ENCODE results near the gene GCLC.
A peak's percentile ranks its signal among the peaks of the same experiment; 100 is the strongest.

GCLC gene

DNA sequence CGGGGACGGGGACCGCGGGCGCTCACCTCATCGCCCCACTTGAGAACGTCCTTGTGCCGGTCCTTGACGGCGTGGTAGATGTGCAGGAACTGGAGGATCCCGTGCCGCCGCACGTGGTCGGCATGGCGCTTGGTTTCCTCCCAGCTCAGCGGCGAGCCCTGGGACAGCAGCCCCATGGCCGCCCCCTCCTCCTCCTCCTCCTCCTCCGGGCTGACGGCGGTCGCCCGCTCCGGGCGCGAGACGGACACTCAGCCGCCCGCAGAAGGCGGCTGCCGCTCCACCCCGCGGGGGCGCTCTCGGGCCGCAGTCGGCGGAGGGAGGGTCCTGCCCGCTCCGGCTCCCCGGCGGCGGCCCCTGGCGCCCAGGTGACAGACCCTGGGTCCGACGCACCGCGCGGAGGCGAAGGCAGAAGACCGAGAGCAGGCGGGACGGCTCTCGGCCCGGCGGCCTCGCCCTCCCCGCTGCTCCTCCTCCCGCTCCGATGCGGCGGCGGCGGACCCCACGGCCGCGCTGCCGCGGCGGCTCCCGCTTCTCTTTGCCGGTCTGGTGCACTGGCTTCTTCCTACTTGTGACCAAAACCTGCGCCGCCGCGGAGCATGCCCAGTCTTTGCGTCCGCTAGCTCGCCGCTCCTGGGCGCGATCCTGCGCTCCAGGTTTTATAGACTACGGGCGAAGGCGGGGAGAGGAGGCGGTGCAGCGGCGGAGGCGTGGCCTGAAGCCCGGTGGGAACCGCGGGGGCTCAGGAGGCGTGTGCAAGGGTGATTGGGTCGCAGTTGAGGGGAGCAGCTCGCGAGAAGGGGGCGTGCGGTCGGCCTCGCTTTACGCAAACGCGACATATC, at the start of gene GCLC:
Gene GCLC (minus strand): TSS at position 632 of the 839 bp plus-strand sequence. CDS start 456 bp downstream, at position 176.
- ChIA-PET POLR2A (interaction anchor here (0.6 to 1.5 kb wide), 8 partner anchors 10 to 184 kb away, joined by 3 to 5 read pairs (median 3); no protein-coding TSS in a partner anchor), CTCF (interaction anchor here (0.6 to 1.3 kb wide), 4 partner anchors 47 to 373 kb away, joined by 3 to 4 read pairs (median 3); no protein-coding TSS in a partner anchor)
- DNase-seq (ENCODE audit: extremely low spot score), result peak; percentile 87
- no peak for TF ChIP-seq NFRKB (IDR thresholded peaks at IDR 0.05)
- no peak for TF ChIP-seq HDGF (IDR thresholded peaks at IDR 0.05; ENCODE audit: borderline replicate concordance)
- no peak for TF ChIP-seq ZNF384 (IDR thresholded peaks at IDR 0.05)
- TF ChIP-seq TARDBP (IDR thresholded peaks at IDR 0.05), result 0 out of 2 replicates have a peak, but pooled peaks have one; percentile 15
- TF ChIP-seq L3MBTL2 (conservative IDR thresholded peaks at IDR 0.05), result peak; percentile 67
- peak; percentile 61; the same call in 1 of the 2 replicates for TF ChIP-seq CTBP1 (IDR thresholded peaks at IDR 0.05; ENCODE audit: borderline replicate concordance)
- TF ChIP-seq SP1 (IDR thresholded peaks at IDR 0.05), result peak; percentile 45
- TF ChIP-seq FOXM1 (IDR thresholded peaks at IDR 0.05; ENCODE audit: borderline replicate concordance), result peak; percentile 87

DNA sequence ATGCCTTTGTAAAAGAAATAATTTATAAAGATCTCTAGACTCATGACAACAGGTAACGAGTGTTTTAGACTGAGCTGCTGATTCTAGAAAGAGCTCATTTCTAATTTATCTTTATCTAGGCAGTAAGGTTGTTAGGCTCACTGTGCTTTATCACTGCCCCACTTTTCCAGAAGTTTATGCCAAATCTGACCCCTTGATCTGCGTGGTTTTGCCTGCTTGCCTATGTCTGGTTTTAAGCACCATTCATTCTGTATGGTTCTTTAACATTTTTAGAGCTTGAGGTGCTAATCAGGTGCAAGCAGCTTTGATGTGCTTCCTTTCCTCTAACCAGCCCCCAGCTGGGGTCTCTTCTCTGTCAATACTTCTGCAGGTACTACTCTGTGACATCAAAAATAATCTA, 49.7 kb upstream of the GCLC start:
- TF ChIP-seq SP1 (IDR thresholded peaks at IDR 0.05), result no peak
- no peak for TF ChIP-seq FOXK2 (IDR thresholded peaks at IDR 0.05)
- TF ChIP-seq SUZ12 (IDR thresholded peaks at IDR 0.05), result no peak
- no peak for TF ChIP-seq LEF1 (IDR thresholded peaks at IDR 0.05; ENCODE audit: borderline replicate concordance)
- no peak for TF ChIP-seq ELF4 (IDR thresholded peaks at IDR 0.05)
- no peak for TF ChIP-seq FOXM1 (IDR thresholded peaks at IDR 0.05; ENCODE audit: borderline replicate concordance)
- TF ChIP-seq ARNT (IDR thresholded peaks at IDR 0.05), result no peak
- no peak for TF ChIP-seq FOXA1 (IDR thresholded peaks at IDR 0.05)
- TF ChIP-seq BHLHE40 (IDR thresholded peaks at IDR 0.05; ENCODE audit: borderline replicate concordance), result no peak
- TF ChIP-seq, protein P1, sequence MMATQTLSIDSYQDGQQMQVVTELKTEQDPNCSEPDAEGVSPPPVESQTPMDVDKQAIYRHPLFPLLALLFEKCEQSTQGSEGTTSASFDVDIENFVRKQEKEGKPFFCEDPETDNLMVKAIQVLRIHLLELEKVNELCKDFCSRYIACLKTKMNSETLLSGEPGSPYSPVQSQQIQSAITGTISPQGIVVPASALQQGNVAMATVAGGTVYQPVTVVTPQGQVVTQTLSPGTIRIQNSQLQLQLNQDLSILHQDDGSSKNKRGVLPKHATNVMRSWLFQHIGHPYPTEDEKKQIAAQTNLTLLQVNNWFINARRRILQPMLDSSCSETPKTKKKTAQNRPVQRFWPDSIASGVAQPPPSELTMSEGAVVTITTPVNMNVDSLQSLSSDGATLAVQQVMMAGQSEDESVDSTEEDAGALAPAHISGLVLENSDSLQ (IDR thresholded peaks at IDR 0.05), result no peak
- no peak for TF ChIP-seq CTBP1 (IDR thresholded peaks at IDR 0.05; ENCODE audit: borderline replicate concordance)
- no peak for TF ChIP-seq NFRKB (IDR thresholded peaks at IDR 0.05)
- no peak for TF ChIP-seq L3MBTL2 (conservative IDR thresholded peaks at IDR 0.05)
- no peak for TF ChIP-seq TARDBP (IDR thresholded peaks at IDR 0.05)
- no peak for DNase-seq (ENCODE audit: extremely low spot score)
- ChIA-PET CTCF (no interaction called here), POLR2A (no interaction called here)

DNA sequence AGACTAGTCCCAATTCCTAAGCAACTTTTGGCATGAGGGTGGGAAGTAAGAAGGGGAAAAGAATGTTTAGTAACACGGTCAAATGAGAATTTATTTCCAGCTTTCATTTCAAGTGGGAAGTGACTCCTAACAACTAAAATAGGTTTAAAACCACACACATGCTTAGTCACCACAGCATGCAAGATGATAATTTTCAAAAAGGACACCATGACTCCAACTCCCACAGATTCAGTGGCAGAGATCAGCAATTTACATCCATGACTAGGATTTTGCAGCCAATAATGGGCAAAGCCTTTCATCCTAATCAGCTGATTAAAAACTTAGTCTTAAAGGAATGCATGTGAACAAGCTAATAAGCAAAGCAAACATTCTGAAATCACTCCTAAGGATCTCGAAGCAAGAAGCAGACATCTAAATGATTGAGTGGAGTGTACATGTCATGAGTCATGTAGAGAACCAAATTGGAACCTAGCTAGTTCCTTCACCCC, 48.1 kb upstream of the GCLC start:
- ChIA-PET CTCF (no interaction called here), POLR2A (no interaction called here)
- no peak for TF ChIP-seq TARDBP (IDR thresholded peaks at IDR 0.05)
- no peak for TF ChIP-seq BHLHE40 (IDR thresholded peaks at IDR 0.05; ENCODE audit: borderline replicate concordance)
- TF ChIP-seq FOXK2 (IDR thresholded peaks at IDR 0.05), result no peak
- TF ChIP-seq SUZ12 (IDR thresholded peaks at IDR 0.05), result no peak
- no peak for TF ChIP-seq LEF1 (IDR thresholded peaks at IDR 0.05; ENCODE audit: borderline replicate concordance)
- no peak for DNase-seq (ENCODE audit: extremely low spot score)

DNA sequence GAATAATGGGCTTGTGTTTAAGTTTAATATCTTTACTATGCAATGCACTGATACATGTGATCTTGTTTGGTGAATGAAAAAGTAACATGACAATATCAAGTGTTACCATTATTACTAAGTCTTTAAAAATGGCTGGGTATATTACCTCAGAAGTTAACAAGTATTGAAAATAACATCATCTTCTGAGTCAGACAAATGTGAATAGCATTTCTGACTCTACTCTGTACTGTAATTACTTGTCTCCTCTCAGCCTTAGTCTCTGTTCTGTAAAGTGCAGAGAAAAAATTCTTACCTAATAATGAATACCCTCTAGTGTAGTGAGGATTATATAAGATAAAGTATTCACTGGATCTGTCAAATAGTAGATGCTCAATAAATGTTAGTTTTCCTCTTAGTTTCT, 47.0 kb upstream of the GCLC start:
- DNase-seq (ENCODE audit: extremely low spot score), result no peak
- no peak for TF ChIP-seq LEF1 (IDR thresholded peaks at IDR 0.05; ENCODE audit: borderline replicate concordance)
- ChIA-PET CTCF (no interaction called here), POLR2A (no interaction called here)

DNA sequence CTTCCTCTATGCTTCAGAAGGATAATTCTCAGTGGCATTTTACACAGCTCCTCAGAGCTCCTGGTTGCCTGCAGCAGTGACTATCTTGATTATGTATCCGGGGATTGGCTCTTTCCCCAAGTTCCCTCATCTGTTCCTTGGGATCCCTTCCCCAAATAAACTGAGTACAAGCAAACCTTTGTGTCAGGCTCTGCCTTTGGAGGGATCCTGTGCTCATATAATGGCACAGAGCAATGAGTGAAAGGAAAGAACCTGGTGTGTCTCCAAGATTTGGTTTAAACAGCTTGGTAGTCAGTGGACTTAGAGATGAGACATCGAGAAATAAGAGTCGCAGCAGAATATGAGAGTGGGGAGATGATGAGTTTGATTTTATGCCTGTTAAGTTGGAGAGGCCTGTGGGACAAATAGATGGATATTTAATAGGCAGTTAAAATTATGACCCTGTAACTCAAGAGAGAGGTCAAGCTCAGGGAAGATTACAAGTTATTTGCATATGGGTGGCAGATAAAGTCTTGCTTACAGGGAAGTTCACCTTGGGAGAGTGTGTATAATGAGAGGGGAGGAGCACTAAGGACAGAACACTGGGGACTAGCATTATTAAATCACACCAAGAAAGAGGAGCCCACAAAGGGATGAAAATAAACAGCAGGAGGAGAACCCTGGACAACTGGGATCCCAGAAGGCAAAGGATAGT, 44.1 kb upstream of the GCLC start:
- CTCF ChIA-PET, result no interaction called here
- no peak for DNase-seq (ENCODE audit: extremely low spot score)
- POLR2A ChIA-PET, result interaction anchor here (0.9 kb wide), 1 partner anchor 9 kb away, joined by 4 read pairs; no protein-coding TSS in a partner anchor
- no peak for TF ChIP-seq ELF4 (IDR thresholded peaks at IDR 0.05)
- no peak for TF ChIP-seq NFRKB (IDR thresholded peaks at IDR 0.05)
- no peak for TF ChIP-seq ZNF384 (IDR thresholded peaks at IDR 0.05)
- no peak for TF ChIP-seq LEF1 (IDR thresholded peaks at IDR 0.05; ENCODE audit: borderline replicate concordance)
- TF ChIP-seq FOXA1 (IDR thresholded peaks at IDR 0.05), result no peak
- TF ChIP-seq, protein P1 (IDR thresholded peaks at IDR 0.05), result no peak
- no peak for TF ChIP-seq SUZ12 (IDR thresholded peaks at IDR 0.05)
- TF ChIP-seq ARNT (IDR thresholded peaks at IDR 0.05), result no peak
- no peak for TF ChIP-seq FOXK2 (IDR thresholded peaks at IDR 0.05)
- no peak for TF ChIP-seq L3MBTL2 (conservative IDR thresholded peaks at IDR 0.05)
- TF ChIP-seq TARDBP (IDR thresholded peaks at IDR 0.05), result no peak
- no peak for TF ChIP-seq BHLHE40 (IDR thresholded peaks at IDR 0.05; ENCODE audit: borderline replicate concordance)
- no peak for TF ChIP-seq FOXM1 (IDR thresholded peaks at IDR 0.05; ENCODE audit: borderline replicate concordance)
- no peak for TF ChIP-seq CTBP1 (IDR thresholded peaks at IDR 0.05; ENCODE audit: borderline replicate concordance)
- TF ChIP-seq HDGF (IDR thresholded peaks at IDR 0.05; ENCODE audit: borderline replicate concordance), result no peak
- no peak for TF ChIP-seq SP1 (IDR thresholded peaks at IDR 0.05)

DNA sequence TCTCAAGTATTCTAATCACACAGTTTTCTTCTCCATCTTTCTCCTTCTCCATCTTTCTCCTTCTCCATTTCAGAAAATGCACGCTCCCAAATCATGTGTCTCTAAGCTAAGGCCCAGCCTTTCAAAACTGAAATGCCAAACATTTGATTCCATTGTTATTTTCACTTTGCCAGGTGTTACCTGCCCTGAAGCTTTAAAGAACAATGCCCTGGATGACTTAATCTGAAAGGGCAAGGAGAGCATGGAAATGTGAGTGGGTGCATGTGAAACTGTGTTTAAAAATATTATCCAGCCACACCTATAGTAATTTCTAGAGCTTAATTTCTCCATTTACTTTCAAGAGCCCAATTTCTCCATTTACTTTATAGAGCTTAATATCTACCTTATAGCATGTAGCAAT, 42.4 kb upstream of the GCLC start:
- CTCF ChIA-PET, result no interaction called here
- DNase-seq (ENCODE audit: extremely low spot score), result no peak
- TF ChIP-seq HDGF (IDR thresholded peaks at IDR 0.05; ENCODE audit: borderline replicate concordance) (no peak), FOXK2 (IDR thresholded peaks at IDR 0.05) (no peak), NFRKB (IDR thresholded peaks at IDR 0.05) (no peak), L3MBTL2 (conservative IDR thresholded peaks at IDR 0.05) (no peak), CTBP1 (IDR thresholded peaks at IDR 0.05; ENCODE audit: borderline replicate concordance) (no peak), ELF4 (IDR thresholded peaks at IDR 0.05) (no peak), TARDBP (IDR thresholded peaks at IDR 0.05) (no peak), BHLHE40 (IDR thresholded peaks at IDR 0.05; ENCODE audit: borderline replicate concordance) (no peak)
- TF ChIP-seq, protein P1 (IDR thresholded peaks at IDR 0.05), result no peak
- POLR2A ChIA-PET, result no interaction called here
